ENCODE measurements around the gene BRIP1. TPM values are rescaled to one million over a fixed set of nuclear protein-coding genes. Genes with fewer than 3 reads are reported as not detected.
"Not testable (repeated sequence)": the region's sequence is repeated elsewhere in the genome, so short reads cannot be mapped to it uniquely, and the experiment has no call there.

BRIP1 gene
- total RNA-seq, 2 donors from 2014 or later = 1.9 to 3.3 TPM

DNA sequence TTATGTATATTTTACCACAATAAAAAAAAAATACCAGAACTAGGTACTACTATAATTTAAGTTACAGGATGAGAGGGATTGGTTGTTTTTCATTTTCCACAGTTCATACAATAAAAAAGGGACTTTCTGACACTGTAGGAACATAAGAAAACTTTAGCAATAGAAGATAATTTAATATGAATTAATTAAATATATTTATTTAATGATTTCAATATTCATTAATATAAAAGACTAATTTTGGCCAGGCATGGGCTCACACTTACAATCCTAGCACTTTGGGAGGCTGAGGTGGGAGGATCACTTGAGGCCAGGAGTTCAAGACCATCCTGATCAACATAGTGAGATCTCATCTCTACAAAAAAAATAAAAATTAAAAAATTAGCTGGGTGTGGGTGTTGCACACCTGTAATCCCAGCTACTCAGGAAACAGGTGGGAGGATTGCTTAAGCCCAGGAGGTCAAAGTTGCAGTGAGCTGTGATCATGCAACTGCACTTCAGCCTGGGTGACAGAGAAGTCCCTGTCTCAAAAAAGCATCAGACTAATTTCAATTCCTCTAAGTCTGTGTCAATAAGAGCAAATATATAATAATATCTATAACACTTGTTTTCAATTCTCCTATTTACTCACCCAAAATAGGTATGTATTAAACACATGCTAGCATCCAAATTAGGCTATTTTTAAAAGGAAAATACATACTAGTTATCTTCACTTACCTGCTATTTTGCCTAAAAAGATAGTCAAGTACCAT lies 79.6 kb downstream of the BRIP1 start:
- ATAC-seq = no peak
- intact Hi-C loops (cut with DNase I, micrococcal nuclease) = no loop called here

DNA sequence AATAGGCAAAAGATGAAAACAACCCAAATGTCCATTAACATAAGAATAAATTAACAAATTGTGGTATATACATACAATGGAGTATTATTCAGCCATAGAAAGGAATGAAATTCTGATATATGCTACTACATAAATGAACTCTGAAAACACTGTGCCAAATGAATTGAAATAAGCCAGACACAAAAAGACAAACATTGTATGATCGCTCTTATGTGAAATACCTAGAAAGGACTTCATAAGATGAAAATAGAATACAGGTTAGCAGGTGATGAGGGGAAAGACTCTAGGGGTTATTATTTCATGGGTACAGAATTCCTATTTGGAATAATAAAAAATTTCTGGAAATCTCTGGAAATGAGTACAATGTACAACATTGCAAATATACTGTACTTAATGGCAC lies 80.2 kb downstream of the BRIP1 start:
- ATAC-seq = no peak
- no peak for DNase-seq
- intact Hi-C loops (cut with DNase I, micrococcal nuclease) = no loop called here

More for the DNA sequence above, 79.6 kb downstream of the BRIP1 start:
- no peak for DNase-seq

DNA sequence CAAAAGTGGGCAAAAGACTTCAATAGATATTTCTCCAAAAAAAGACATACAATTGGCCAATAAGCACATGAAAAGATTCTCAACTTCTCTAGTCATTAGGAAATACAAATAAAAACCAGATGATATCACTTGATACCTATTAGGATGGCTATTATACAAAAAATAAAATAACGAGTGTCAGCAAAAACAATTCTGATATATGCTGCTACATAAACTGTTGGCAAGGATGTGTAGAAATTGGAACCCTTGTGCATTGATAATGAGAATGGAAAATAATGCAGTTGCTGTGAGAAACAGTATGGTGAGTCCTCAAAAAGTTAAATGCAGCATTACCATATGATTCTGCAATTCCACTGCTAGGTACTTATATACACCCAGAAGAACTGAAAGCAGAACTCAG lies 80.6 kb downstream of the BRIP1 start:
- intact Hi-C loops (cut with DNase I, micrococcal nuclease) = no loop called here
- ATAC-seq (no peak), DNase-seq (no peak)

DNA sequence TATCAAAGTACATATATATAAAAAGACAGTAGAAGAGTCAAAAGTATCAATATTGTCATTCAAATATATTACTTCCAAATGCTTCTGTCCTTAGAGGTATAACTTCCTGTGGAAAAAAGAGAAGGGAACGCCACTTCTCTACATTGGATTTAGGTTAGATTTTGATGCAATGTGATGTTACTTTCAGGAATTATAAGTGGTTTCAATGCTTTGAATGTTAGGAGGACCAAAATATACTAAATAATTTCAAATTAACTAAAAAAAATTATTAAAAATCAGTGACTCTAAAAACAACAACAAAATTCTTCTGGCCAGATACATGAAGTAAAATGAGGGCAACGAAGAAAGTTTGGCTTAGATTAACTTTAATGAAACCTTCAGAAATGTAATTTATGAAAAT lies 88.0 kb downstream of the BRIP1 start:
- intact Hi-C loops (cut with DNase I, micrococcal nuclease) = no loop called here
- ATAC-seq = no peak
- DNase-seq = no peak

DNA sequence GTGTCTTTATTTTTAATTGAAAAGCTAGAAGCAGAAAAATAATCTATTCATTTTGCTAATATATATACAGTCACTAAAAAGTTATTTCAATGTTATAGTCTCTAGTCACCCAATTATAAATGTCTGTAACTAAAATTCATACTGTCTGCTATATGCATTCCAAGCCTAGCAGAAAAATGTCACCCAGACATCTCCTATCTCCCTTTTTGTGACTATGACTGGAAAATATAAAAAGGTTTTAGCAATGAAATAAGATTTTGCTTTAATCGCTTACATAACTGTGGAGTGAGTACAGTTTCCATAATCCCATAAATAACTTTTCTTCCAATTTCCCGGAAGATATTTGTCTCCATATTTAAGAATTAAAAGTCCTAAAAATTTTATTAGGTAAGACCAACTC lies 88.6 kb downstream of the BRIP1 start:
- ATAC-seq (no peak), DNase-seq (no peak)
- intact Hi-C loops (cut with DNase I, micrococcal nuclease) = no loop called here

DNA sequence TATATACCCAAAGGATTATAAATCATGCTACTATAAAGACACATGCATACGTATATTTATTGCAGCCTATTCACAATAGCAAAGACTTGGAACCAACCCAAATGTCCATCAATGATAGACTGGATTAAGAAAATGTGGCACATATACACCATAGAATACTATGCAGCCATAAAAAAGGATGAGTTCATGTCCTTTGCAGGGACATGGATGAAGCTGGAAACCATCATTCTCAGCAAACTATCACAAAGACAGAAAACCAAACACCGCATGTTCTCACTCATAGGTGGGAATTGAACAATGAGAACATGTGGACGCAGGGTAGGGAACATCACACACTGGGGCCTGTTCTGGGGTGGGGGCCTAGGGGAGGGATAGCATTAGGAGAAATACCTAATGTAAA lies 89.2 kb downstream of the BRIP1 start:
- DNase-seq; intact Hi-C loops (cut with DNase I, micrococcal nuclease): not testable (repeated sequence)

DNA sequence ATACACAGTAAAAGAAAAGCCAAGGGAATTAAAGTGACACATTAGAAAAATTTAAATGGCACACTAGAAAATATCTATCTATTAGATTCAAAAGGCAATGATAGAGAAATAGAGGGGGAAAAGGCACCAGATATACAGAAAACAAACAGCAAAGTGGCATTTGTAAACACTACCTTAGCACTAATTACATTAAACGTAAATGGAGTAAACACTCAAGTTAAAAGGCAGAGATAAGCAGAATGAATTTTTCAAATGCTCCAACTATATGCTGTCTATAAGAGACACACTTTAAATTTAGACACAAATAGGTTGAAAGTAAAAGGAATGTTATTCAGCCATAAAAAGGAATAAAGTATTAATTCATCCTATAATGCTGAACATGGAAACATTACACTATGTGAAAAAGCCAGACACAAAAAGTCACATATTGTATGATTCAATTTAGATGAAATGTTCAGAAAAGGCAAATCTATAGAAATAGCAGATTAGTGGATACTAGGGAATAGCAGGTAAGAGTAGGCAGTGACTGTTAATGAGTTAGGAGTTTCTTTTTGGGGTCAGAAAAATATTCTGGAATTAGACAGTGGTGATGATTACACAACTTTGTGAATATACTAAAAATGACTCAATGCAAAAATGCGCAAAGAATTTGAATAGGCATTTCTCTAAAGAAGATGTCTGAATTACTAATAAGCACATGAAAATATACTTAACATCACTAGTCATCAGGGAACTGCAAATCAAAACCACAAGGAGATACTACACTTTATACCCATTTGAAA lies 92.4 kb downstream of the BRIP1 start:
- intact Hi-C loops (cut with DNase I, micrococcal nuclease) = no loop called here
- ATAC-seq = no peak
- DNase-seq = no peak

More for the DNA sequence above, 89.2 kb downstream of the BRIP1 start:
- ATAC-seq = not testable (repeated sequence)

DNA sequence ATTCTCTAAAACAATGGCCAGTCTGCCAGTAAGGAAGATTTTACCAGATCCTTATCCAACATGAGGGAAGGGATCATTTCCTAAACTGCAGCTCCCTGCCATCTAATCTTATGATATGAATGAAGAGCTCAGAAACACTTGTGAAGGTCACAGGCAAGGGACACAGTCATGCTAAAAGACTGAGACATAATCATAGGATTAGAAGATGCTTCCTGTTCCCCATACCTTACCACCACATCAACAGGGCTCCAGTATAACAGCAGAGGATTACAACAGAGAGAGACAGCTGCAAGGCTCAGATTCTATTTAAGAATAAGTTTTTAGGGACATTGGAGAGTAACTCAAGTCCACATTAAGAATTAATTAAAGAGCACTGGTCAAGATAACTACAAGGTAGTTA lies 93.3 kb downstream of the BRIP1 start:
- intact Hi-C loops (cut with DNase I, micrococcal nuclease) = no loop called here
- DNase-seq = no peak
- ATAC-seq = no peak

DNA sequence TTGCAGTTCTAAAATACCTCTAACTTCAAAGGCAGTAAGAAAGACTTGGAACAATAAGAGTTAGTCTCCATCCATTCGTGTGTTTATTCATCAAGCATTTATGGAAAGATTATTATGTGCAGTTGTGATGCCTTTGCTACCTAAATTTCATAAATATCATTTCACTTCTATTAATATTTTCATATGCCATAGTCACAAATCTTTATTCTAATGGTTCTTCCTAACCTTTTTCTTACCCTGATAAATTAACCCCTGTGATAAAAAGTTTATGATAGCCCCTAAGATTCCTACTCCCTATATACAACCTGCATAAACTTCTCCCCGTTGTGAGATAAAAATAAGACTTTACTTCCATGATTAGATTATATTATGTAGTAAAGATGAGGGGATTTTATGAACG lies 94.9 kb downstream of the BRIP1 start:
- DNase-seq (no peak), ATAC-seq (no peak)

DNA sequence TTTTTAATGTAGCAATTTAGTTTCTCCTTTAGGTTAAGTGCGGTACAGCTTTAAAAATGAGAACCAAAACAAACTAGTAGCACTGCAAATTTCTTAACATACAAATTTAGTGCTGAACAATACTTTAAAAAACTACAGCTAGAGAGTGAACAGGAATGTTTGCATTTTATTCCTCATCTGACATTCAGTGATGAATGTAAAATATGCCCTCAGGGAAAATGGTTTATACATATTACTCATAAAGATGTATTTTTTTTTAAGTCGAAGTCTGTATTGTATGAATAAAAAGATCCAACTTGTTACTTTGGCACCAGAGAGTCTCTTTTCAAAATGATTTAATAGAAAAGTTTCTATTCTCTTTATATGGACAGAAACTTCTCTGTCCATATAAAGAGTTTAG lies 96.8 kb downstream of the BRIP1 start:
- intact Hi-C loops (cut with DNase I, micrococcal nuclease) = no loop called here
- no peak for ATAC-seq
- no peak for DNase-seq

More for the DNA sequence above, 94.9 kb downstream of the BRIP1 start:
- intact Hi-C loops (cut with DNase I, micrococcal nuclease) = no loop called here

DNA sequence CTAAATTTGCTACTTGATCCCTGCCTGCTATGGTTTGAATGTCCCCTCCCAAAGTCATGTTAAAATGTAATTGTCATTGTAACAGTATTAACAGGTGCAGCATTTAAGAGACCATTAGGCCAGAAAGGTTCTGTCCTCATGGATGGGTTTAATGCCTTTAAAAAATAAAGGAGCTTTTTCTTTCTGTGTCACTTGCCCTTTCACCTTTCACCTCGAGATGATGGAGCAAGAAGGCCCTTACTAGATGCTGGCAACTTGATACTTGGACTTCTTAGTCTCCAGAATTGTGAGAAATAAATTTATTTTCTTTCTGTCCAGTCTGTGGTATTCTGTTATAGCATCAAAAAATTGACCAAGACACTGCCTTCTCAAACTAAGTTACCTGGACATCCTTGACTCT lies 98.5 kb downstream of the BRIP1 start:
- DNase-seq = no peak
- no peak for ATAC-seq
- intact Hi-C loops (cut with DNase I, micrococcal nuclease) = no loop called here

DNA sequence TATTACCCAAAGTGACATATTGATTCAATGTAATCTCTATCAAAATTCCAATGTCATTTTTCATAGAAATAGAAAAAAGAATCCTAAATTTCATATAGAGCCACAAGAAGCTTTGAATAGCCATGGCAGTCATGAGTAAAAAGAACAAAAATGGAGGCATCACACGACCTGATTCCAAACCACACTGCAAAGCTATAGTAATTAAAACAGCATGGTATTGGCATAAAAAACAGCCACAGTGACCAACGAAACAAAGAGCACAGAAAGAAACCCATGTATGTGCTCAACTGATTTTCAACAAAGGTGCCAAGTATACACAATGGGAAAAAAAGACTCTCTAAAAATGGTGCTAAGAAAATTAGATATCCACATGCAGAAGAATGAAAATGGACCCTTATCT lies 101.5 kb downstream of the BRIP1 start:
- intact Hi-C loops (cut with DNase I, micrococcal nuclease) = no loop called here
- DNase-seq (no peak), ATAC-seq (no peak)

DNA sequence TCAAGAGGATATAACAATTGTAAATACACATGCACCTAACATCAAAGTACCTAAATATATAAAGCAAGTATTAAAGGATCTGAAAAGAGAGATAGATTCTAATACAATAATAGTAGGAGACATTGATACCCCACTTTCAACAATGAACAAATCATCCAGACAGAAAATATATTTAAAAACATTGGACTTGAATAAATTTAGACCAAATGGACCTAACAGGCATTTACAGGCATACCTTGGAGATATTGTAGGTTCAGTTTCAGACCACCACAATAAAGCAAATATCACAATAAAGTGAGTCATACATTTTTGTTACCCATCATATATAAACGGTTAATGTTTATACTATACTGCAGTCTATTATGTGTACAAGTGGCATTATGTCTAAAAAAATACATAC lies 104.0 kb downstream of the BRIP1 start:
- DNase-seq = no peak
- no peak for ATAC-seq
- intact Hi-C loops (cut with DNase I, micrococcal nuclease) = no loop called here

DNA sequence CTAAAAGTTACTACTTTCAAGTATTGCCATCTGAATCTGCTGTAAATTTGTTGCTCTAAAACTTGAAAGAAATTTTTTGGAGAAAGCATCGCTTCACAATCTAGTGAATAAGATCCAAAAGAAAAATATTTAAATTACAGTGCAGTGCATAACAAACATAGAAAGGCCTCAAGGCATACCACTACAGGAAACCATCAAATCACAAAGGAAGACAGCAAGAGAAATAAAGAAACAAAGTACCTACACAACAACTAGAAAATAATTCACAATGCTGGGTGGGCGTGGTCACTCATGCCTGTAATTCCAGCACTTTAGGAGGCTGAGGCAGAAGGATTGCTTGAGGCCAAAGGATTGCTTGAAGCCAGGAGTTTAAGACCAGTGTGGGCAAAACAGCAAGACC lies 104.9 kb downstream of the BRIP1 start:
- DNase-seq (no peak), ATAC-seq (no peak)
- intact Hi-C loops (cut with DNase I, micrococcal nuclease) = no loop called here

DNA sequence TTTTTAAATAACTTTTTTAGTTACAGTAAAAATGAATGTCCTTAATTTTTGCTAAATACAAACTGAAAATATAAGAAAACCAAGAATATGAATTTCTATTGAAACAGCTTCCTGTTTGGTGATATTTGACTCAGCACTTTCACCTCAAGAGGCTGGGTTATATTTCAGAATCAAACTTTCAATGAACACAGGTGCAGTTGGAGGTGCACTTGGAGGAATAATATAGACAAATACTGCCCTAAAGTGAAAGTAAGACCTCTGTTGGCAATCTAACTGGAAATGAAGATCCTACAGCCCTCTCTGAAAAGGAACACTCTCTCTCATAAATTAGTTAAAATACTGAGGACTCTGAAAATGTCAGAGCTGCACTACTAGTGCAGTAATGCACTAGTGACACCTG lies 106.2 kb downstream of the BRIP1 start:
- no peak for ATAC-seq
- intact Hi-C loops (cut with DNase I, micrococcal nuclease) = no loop called here

DNA sequence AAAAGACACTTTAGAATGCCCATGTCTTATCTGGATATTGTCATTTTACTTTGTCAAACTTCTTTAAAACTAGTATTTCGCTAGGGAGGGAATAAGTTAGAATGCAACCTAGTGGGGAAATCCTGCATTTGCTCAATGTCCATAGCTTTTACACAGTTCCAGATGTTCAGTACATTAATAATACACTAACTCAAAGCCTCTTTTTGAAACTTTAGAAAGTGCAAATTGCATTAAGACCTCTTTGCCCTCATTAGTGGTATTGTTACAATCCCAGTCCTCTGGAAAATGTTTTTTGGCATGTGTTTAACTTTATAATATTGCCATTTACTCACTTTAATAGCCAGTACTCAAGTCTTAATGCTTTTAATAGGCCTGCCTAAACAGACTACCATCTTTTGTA lies 106.8 kb downstream of the BRIP1 start:
- intact Hi-C loops (cut with DNase I, micrococcal nuclease) = no loop called here
- DNase-seq (no peak), ATAC-seq (no peak)

More for the DNA sequence above, 106.2 kb downstream of the BRIP1 start:
- no peak for DNase-seq

DNA sequence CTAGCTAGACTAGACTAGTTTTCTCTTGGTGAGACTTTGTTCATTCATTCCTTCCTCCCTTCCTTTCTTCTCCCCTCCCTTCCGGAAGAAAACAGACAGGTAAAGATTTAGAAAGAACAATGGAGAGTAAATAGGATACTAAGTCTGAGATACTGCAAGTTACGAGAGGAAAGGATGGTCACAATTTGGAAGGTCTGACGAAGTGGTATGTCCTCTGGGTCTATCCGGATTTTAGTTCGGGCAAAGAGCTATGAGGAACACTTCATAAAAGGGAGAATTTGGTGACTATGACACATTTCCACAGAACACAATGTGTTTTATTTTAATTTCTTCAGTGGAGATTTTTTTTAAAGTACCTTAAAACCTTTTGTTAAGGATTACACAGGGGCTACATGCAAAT lies 107.7 kb downstream of the BRIP1 start:
- DNase-seq (no peak), ATAC-seq (no peak)

DNA sequence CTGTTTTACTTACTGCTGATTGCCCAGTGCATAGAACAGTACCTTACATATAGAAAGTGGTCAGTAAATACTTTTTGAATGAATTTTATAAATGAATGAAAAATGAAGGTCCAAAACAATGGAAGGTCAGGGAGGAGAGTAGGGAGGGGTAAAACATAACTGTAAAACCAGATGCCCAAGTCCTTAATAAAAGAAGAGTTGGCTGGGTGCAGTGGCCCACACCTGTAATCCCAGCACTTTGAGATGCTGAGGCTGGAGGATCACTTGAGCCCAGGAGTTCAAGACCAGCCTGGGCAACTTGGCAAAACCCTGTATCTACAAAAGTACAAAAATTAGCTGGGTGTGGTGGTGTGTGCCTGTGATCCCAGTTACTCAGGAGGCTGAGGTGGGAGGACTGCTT lies 108.2 kb downstream of the BRIP1 start:
- intact Hi-C loops (cut with DNase I, micrococcal nuclease) = no loop called here
- ATAC-seq (no peak), DNase-seq (no peak)

More for the DNA sequence above, 107.7 kb downstream of the BRIP1 start:
- intact Hi-C loops (cut with DNase I, micrococcal nuclease) = no loop called here

DNA sequence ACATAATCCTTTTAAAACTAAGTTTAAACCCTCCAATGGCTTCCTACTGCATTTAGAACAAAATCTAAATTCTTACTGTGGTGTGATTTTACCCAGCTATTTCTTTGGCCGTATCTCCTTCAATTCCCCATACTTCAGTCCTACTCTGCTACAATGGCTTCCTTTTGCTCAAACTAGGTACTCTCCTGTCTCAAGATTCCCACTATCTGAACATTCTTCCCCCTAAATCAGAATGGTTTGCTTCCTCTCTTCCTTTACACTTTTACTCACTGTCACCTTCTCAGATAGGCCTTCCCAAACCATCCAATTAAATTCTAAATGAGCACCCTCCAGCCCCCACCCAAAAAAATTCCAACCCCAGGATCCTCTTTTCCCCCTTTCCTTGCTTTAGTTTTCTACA lies 109.2 kb downstream of the BRIP1 start:
- no peak for ATAC-seq
- no peak for DNase-seq
- intact Hi-C loops (cut with DNase I, micrococcal nuclease) = no loop called here

DNA sequence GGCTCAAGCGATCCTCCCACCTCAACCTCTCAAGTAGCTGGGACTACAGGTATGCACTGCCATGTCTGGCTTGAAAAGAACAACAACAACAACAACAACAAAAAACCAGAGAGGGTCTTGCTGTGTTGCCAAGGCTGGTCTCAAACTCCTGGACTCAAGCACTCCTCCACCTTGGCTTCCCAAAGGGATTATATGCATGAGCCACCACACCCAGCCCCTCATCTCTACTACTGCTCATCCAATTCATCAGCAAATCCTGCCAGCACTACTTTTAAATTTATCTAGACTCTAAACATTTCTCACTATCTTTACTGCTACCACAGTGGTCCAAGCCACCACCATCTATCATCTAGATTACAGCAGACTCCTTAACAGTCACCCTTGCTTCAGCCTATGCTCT lies 109.6 kb downstream of the BRIP1 start:
- ATAC-seq (no peak), DNase-seq (no peak)
- intact Hi-C loops (cut with DNase I, micrococcal nuclease) = no loop called here

DNA sequence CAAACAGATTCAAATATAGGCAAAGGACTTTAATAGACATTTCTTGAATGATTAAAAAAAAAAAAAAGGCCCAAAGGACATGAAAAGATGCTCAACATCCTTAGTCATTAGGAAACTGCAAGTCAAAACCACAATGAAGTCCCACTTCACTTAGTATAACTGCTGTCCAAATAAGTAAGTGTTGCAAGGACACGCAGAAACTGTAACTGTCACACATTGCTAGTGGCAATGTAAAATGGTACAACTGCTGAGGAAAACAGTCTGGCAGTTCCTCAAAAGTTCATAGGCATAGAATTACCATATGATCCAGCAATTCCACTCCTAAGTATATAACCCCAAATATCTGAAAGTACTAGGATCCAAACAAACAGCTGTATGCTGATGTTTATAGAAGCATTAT lies 112.7 kb downstream of the BRIP1 start:
- intact Hi-C loops (cut with DNase I, micrococcal nuclease) = no loop called here
- no peak for ATAC-seq
- DNase-seq = no peak
